ENCODE results near the gene ARHGAP26.

DNA sequence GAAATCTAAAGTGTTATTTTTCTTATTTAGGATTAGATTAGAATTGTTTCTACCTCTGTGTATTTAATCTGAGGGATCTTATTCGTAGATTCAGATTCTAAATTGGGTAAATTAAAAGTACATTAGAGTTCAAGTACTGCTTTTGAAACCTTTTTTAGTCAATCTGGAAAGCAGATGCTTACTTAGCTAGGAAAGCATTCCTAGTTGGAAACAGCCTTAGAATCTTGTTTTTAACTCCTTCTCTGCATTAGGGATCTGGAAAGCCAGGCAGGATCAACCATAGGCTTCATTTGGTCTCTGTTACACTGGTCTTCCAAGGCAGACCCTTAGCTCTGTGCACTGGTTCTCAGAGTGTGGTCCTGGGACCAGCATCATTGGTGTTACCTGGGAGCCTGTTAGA lies 385.9 kb downstream of the ARHGAP26 start:
- TF ChIP-seq CTCF (IDR thresholded peaks at IDR 0.05 in 8 of 11, conservative IDR thresholded peaks at IDR 0.05 in 3 of 11) (no peak), POLR2A (IDR thresholded peaks at IDR 0.05) (no peak), POLR2AphosphoS5 (IDR thresholded peaks at IDR 0.05) (no peak)
